ENCODE data around the gene ADAM15.

DNA sequence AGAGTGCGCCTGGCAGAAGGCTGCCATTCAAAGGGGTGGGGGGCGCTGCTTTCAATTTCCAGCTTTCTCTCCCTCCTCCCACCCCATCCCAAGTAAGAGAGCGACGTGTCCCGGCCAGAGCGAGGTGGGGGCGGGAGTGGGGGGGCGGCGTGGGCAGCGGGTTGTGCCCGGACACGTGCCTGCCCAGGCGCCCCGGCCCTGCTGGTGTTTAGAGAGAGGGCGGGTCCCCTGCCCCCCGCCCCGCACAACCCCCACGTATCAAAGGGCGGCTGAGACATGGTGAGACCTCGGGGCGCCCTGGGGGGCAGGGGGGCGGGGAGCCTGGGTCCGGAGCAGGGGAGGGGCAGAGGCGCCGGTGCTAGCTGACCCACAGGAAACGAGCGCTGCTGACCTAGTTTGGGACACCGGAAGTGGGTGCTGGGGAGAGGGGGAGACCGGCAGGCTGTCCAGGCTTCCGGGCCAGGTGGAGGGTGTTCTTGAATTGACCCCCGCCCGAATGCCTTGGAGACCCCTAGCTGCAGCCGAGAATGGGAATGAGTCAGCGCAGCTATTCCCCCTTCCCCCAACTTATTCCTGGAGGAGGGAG is 47.3 kb upstream of the ADAM15 start:
- TF ChIP-seq, protein P1, sequence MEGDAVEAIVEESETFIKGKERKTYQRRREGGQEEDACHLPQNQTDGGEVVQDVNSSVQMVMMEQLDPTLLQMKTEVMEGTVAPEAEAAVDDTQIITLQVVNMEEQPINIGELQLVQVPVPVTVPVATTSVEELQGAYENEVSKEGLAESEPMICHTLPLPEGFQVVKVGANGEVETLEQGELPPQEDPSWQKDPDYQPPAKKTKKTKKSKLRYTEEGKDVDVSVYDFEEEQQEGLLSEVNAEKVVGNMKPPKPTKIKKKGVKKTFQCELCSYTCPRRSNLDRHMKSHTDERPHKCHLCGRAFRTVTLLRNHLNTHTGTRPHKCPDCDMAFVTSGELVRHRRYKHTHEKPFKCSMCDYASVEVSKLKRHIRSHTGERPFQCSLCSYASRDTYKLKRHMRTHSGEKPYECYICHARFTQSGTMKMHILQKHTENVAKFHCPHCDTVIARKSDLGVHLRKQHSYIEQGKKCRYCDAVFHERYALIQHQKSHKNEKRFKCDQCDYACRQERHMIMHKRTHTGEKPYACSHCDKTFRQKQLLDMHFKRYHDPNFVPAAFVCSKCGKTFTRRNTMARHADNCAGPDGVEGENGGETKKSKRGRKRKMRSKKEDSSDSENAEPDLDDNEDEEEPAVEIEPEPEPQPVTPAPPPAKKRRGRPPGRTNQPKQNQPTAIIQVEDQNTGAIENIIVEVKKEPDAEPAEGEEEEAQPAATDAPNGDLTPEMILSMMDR (IDR thresholded peaks at IDR 0.05): no peak
- TF ChIP-seq POLR2A (IDR thresholded peaks at IDR 0.05): peak; percentile 2
- TF ChIP-seq EP300 (IDR thresholded peaks at IDR 0.05): no peak
